Measurements from ENCODE around the gene KRT78. TPM values are rescaled to one million over a fixed set of nuclear protein-coding genes. Genes with fewer than 3 reads are reported as not detected.

KRT78 gene
- total and polyA plus RNA-seq, 2 donors (not counting 1 experiment from before 2014, with no cell fraction given): not detected

GRCh38 chr12:52819731-52820510 lies 28.9 kb downstream of the KRT78 start:
- Histone ChIP-seq H3K36me3 (replicated peaks in 1 of 2; ENCODE audit: control extremely low read depth in 1 of 2, control insufficient read depth in 1 of 2, extremely low read depth in 1 of 2, insufficient read depth in 2 of 2, low read length in 1 of 2) (no peaks in the 10 kb centered on the region), H4K20me1 (ENCODE audit: control insufficient read depth, insufficient read depth, low read length, poor library complexity, severe bottlenecking) (no peaks in the 10 kb centered on the region), H2AFZ (ENCODE audit: insufficient read depth, low read depth, low read length, poor library complexity, severe bottlenecking) (no peak overlapping the region), H3K4me2 (replicated peaks; ENCODE audit: low read depth, low read length, poor library complexity, severe bottlenecking) (no peak overlapping the region), H3K27me3 (replicated peaks in 1 of 4; ENCODE audit: control extremely low read depth in 1 of 4, control insufficient read depth in 3 of 4, insufficient read depth in 4 of 4, low read length in 3 of 4) (peaks cover 0 to 2% (median 0%) of the 10 kb centered on the region in 4 experiments), H3K9ac (ENCODE audit: low read length) (no peak overlapping the region), H3K9me3 (ENCODE audit: control extremely low read depth in 1 of 3, control insufficient read depth in 2 of 3, insufficient read depth in 1 of 3, low read length in 2 of 3) (no peaks in the 10 kb centered on the region), H3K79me2 (ENCODE audit: control insufficient read depth, insufficient read depth, low read length) (no peaks in the 10 kb centered on the region), H3K27ac (ENCODE audit: low read length in 2 of 2) (no peak overlapping the region), H3K4me3 (ENCODE audit: control extremely low read depth in 1 of 5, extremely low read depth in 1 of 5, insufficient read depth in 1 of 5, low read depth in 2 of 5, low read length in 4 of 5) (no peak overlapping the region), H3K4me1 (ENCODE audit: control insufficient read depth in 2 of 2, insufficient read depth in 2 of 2, low read length in 2 of 2) (no peaks in the 10 kb centered on the region)
- ATAC-seq (ENCODE audit: low read depth) (no peak), DNase-seq (no peak)
- Mint-ChIP-seq H3K4me3 (no peak overlapping the region), H3K9me3 (ENCODE audit: insufficient read depth) (no peaks in the 10 kb centered on the region), H3K27ac (no peak overlapping the region), H3K4me1 (no peaks in the 10 kb centered on the region), H3K27me3 (peaks cover 29% of the 10 kb centered on the region)
- 84% methylated on average over 7 of the region's 7 CpGs for WGBS (ENCODE audit: insufficient coverage)
- intact Hi-C loops (cut with micrococcal nuclease): no loop called here
- POLR2A ChIA-PET: no interaction called here
- TF ChIP-seq EZH2 (IDR thresholded peaks at IDR 0.05; ENCODE audit: borderline replicate concordance, insufficient read depth, low read depth, low read length, poor library complexity, severe bottlenecking): no peak
- no peak for TF ChIP-seq CTCF (IDR thresholded peaks at IDR 0.05)
- CTCF ChIA-PET: no interaction called here

GRCh38 chr12:52818887-52819420 lies 29.8 kb downstream of the KRT78 start:
- Histone ChIP-seq H3K4me1 (ENCODE audit: control insufficient read depth in 2 of 2, insufficient read depth in 2 of 2, low read length in 2 of 2) (no peaks in the 10 kb centered on the region), H3K36me3 (replicated peaks in 1 of 2; ENCODE audit: control extremely low read depth in 1 of 2, control insufficient read depth in 1 of 2, extremely low read depth in 1 of 2, insufficient read depth in 2 of 2, low read length in 1 of 2) (no peaks in the 10 kb centered on the region), H3K4me2 (replicated peaks; ENCODE audit: low read depth, low read length, poor library complexity, severe bottlenecking) (no peak overlapping the region), H3K79me2 (ENCODE audit: control insufficient read depth, insufficient read depth, low read length) (no peaks in the 10 kb centered on the region), H3K9me3 (ENCODE audit: control extremely low read depth in 1 of 3, control insufficient read depth in 2 of 3, insufficient read depth in 1 of 3, low read length in 2 of 3) (no peaks in the 10 kb centered on the region), H3K27ac (ENCODE audit: low read length in 2 of 2) (no peak overlapping the region), H3K9ac (ENCODE audit: low read length) (no peak overlapping the region), H4K20me1 (ENCODE audit: control insufficient read depth, insufficient read depth, low read length, poor library complexity, severe bottlenecking) (no peaks in the 10 kb centered on the region), H2AFZ (ENCODE audit: insufficient read depth, low read depth, low read length, poor library complexity, severe bottlenecking) (no peak overlapping the region), H3K4me3 (ENCODE audit: control extremely low read depth in 1 of 5, extremely low read depth in 1 of 5, insufficient read depth in 1 of 5, low read depth in 2 of 5, low read length in 4 of 5) (no peak overlapping the region), H3K27me3 (replicated peaks in 1 of 4; ENCODE audit: control extremely low read depth in 1 of 4, control insufficient read depth in 3 of 4, insufficient read depth in 4 of 4, low read length in 3 of 4) (peaks cover 0 to 2% (median 0%) of the 10 kb centered on the region in 4 experiments)
- intact Hi-C loops (cut with micrococcal nuclease): no loop called here
- no peak for ATAC-seq (ENCODE audit: low read depth)
- WGBS (ENCODE audit: insufficient coverage): 76% methylated on average over 3 of the region's 7 CpGs
- ChIA-PET POLR2A (no interaction called here), CTCF (no interaction called here)
- Mint-ChIP-seq H3K4me3 (no peak overlapping the region), H3K27me3 (peaks cover 32% of the 10 kb centered on the region), H3K27ac (no peak overlapping the region), H3K4me1 (no peaks in the 10 kb centered on the region), H3K9me3 (ENCODE audit: insufficient read depth) (no peaks in the 10 kb centered on the region)
- no peak for DNase-seq
- TF ChIP-seq CTCF (IDR thresholded peaks at IDR 0.05) (no peak), EZH2 (IDR thresholded peaks at IDR 0.05; ENCODE audit: borderline replicate concordance, insufficient read depth, low read depth, low read length, poor library complexity, severe bottlenecking) (no peak)
